K562 (cell line): Measurements from ENCODE around the gene HP.

Experiments used
- HNRNPK ChIP-seq: fragments of 200-400 bp; formaldehyde crosslinking; IDR thresholded peaks from one replicate; pipeline ENCODE4 v1.6.1; 2018; ENCODE audit warnings: mild to moderate bottlenecking, low read depth, low read length; ENCODE audit not compliant: poor library complexity, severe bottlenecking
- MIER1 ChIP-seq: fragments of 450-650 bp; IDR thresholded peaks from 2 replicates; pipeline ENCODE4 v1.6.1; 2016; ENCODE audit warnings: antibody characterized with exemption, mild to moderate bottlenecking, low read depth
- MYBL2 ChIP-seq, 2 experiments: fragments of 450-650 bp in 1 of 2; sonication (generic) in 1 of 2; formaldehyde crosslinking in 1 of 2; IDR thresholded peaks; 2 replicates each; pipeline versions ENCODE4 v1.6.1 to v1.8.1; 2017 to 2022; ENCODE audit warnings: borderline replicate concordance in 1 of 2, inconsistent platforms in 1 of 2, low read depth in 1 of 2, mild to moderate bottlenecking in 1 of 2, missing genetic modification reagents in 1 of 2, moderate library complexity in 1 of 2
- POLR2A ChIP-seq: fragments of 450-650 bp; conservative IDR thresholded peaks from 2 replicates; pipeline ENCODE4 v1.6.1; 2016
- RBFOX2 ChIP-seq: fragments of 200-400 bp; formaldehyde crosslinking; IDR thresholded peaks from 2 replicates; pipeline ENCODE4 v1.6.1; 2017; ENCODE audit warnings: low read depth, mild to moderate bottlenecking, low read length, moderate library complexity
- SREBF1 ChIP-seq: fragments of 150-350 bp; IDR thresholded peaks from 2 replicates; pipeline ENCODE4 v1.6.1; 2014; ENCODE audit warnings: antibody characterized with exemption, low read depth, low read length, borderline replicate concordance
- SRSF1 ChIP-seq: fragments of 200-400 bp; formaldehyde crosslinking; IDR thresholded peaks from 2 replicates; pipeline ENCODE4 v1.6.1; 2017; ENCODE audit warnings: mild to moderate bottlenecking, low read depth, low read length, moderate library complexity
- TAF1 ChIP-seq: IDR thresholded peaks from 2 replicates; pipeline ENCODE4 v1.6.1; 2011; ENCODE audit warnings: mild to moderate bottlenecking, low read length, moderate library complexity; ENCODE audit not compliant: insufficient read depth, control insufficient read depth, severe bottlenecking; ENCODE audit errors: extremely low read depth
- TEAD4 ChIP-seq, 2 experiments: sonication (generic) in 1 of 2; formaldehyde crosslinking in 1 of 2; IDR thresholded peaks; 2 replicates each; pipeline versions ENCODE4 v1.6.1 to v1.8.0; 2012 to 2022; ENCODE audit warnings: borderline replicate concordance in 1 of 2, inconsistent platforms in 1 of 2, low read length in 1 of 2, mild to moderate bottlenecking in 1 of 2, missing genetic modification reagents in 1 of 2
- THRAP3 ChIP-seq: fragments of 450-650 bp; IDR thresholded peaks from 2 replicates; pipeline ENCODE4 v1.6.1; 2016; ENCODE audit warnings: mild to moderate bottlenecking, inconsistent platforms, borderline replicate concordance
- YBX1 ChIP-seq: fragments of 450-650 bp; IDR thresholded peaks from 2 replicates; pipeline ENCODE4 v1.7.1; 2016; ENCODE audit warnings: mild to moderate bottlenecking
- ZNF699 ChIP-seq: fragments of 250-450 bp; sonication (Bioruptor Pico); IDR thresholded peaks from 2 replicates; pipeline ENCODE4 v1.8.0; 2021; ENCODE audit warnings: mild to moderate bottlenecking, moderate library complexity; ENCODE audit not compliant: insufficient replicate concordance
- TF ChIP-seq, protein P1 (sequence below): IDR thresholded peaks from 2 replicates; pipeline ENCODE4 v1.6.1; 2011; ENCODE audit warnings: borderline replicate concordance, low read depth, mild to moderate bottlenecking, moderate library complexity, low read length; ENCODE audit not compliant: insufficient read depth, poor library complexity, severe bottlenecking
- TF ChIP-seq, protein P2 (sequence below), 3 experiments: IDR thresholded peaks in 2 of 3; conservative IDR thresholded peaks in 1 of 3; 2 replicates each; pipeline ENCODE4 v1.5.1; 2011 to 2012; ENCODE audit warnings: low read length in 3 of 3, mild to moderate bottlenecking in 3 of 3, control low read depth in 2 of 3, improper control_type of control experiment in 1 of 3, inconsistent platforms in 1 of 3, low read depth in 1 of 3, mixed read lengths in 1 of 3, moderate library complexity in 1 of 3; ENCODE audit not compliant: insufficient read depth in 2 of 3

DNA sequence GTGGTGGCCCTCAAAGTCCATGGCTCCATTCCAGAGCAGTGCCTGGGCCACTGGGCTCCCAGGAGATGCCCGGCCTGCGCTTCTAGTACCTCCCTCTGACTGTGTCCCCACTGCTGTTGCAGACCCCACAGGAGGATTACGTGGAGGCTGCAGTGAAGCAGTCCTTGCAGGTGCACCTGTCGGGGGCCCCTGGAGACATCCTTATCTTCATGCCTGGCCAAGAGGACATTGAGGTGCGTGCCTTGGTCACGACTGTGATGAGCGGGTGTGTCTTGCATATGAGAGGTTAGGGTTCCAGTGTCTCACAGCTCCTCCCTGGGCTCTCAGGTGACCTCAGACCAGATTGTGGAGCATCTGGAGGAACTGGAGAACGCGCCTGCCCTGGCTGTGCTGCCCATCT lies 50.6 kb downstream of the HP start:
- TF ChIP-seq, protein P1, sequence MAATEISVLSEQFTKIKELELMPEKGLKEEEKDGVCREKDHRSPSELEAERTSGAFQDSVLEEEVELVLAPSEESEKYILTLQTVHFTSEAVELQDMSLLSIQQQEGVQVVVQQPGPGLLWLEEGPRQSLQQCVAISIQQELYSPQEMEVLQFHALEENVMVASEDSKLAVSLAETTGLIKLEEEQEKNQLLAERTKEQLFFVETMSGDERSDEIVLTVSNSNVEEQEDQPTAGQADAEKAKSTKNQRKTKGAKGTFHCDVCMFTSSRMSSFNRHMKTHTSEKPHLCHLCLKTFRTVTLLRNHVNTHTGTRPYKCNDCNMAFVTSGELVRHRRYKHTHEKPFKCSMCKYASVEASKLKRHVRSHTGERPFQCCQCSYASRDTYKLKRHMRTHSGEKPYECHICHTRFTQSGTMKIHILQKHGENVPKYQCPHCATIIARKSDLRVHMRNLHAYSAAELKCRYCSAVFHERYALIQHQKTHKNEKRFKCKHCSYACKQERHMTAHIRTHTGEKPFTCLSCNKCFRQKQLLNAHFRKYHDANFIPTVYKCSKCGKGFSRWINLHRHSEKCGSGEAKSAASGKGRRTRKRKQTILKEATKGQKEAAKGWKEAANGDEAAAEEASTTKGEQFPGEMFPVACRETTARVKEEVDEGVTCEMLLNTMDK, result no peak
- TF ChIP-seq THRAP3 (no peak), HNRNPK (no peak), SRSF1 (no peak), RBFOX2 (no peak), TAF1 (no peak), ZNF699 (CRISPR knock-in tag) (no peak), YBX1 (no peak), POLR2A (no peak), TEAD4 (IDR thresholded peaks at IDR 0.05; ENCODE audit: low read length) (no peak), TEAD4 (CRISPR knock-in tag; IDR thresholded peaks at IDR 0.05; ENCODE audit: borderline replicate concordance) (no peak), SREBF1 (no peak), MYBL2 (IDR thresholded peaks at IDR 0.05; ENCODE audit: low read depth) (no peak), MYBL2 (CRISPR knock-in tag; IDR thresholded peaks at IDR 0.05; ENCODE audit: borderline replicate concordance) (no peak), MIER1 (no peak)
- TF ChIP-seq, protein P2, sequence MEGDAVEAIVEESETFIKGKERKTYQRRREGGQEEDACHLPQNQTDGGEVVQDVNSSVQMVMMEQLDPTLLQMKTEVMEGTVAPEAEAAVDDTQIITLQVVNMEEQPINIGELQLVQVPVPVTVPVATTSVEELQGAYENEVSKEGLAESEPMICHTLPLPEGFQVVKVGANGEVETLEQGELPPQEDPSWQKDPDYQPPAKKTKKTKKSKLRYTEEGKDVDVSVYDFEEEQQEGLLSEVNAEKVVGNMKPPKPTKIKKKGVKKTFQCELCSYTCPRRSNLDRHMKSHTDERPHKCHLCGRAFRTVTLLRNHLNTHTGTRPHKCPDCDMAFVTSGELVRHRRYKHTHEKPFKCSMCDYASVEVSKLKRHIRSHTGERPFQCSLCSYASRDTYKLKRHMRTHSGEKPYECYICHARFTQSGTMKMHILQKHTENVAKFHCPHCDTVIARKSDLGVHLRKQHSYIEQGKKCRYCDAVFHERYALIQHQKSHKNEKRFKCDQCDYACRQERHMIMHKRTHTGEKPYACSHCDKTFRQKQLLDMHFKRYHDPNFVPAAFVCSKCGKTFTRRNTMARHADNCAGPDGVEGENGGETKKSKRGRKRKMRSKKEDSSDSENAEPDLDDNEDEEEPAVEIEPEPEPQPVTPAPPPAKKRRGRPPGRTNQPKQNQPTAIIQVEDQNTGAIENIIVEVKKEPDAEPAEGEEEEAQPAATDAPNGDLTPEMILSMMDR (IDR thresholded peaks at IDR 0.05 in 2 of 3, conservative IDR thresholded peaks at IDR 0.05 in 1 of 3; ENCODE audit: insufficient read depth in 2 of 3, low read depth in 1 of 3, low read length in 3 of 3), result no peak
